Stimulated activated CD4-positive, alpha-beta T cell treated with anti-CD3 and anti-CD28 coated beads, Interleukin-1b, Interleukin-23, amount 100 ng/mL, for 48 hours (primary cell): ENCODE results near the gene TNS2.

Experiments used
- DNase-seq: peaks from one replicate; pipeline ENCODE4 v3.0.0-alpha.2; 2020

The TNS2 gene

DNA sequence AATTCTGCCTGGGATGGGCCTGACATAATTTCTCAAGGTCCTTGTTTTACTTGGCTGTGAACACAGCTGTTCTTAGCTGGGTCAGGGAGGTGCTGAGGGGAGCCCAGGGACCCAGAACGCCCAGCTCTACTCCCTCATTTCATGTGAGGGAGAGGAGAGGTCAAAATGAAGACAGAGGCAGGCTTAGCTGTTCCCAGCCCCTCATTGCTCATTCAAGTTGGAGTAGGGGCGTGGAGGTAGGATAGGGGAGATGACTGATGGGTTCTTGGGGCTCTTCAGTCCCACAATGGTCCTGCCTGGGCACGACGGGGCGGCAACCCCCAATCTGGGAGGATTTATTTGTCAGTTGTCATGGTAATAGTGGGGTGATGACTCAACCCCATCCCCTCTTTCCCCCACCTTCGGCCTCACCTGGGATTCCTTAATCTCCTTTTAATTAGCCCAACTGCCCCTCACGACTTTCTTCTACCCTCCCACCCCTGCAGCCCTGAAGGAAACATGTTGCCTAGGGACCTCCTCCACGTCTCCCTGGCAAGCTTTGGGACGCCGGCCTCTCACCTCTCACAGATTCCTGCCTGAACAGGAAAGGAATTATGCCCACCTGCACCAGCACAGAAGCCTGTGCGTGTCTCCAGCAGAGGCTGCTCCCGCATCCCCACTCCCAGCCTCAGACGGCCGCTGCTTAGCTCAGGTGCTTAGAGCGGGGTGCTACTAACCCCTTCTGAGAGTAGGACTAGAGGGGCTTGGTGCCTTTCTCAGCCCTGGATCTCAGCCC lies 19.1 kb downstream of the TNS2 start:
- DNase-seq: no peak

DNA sequence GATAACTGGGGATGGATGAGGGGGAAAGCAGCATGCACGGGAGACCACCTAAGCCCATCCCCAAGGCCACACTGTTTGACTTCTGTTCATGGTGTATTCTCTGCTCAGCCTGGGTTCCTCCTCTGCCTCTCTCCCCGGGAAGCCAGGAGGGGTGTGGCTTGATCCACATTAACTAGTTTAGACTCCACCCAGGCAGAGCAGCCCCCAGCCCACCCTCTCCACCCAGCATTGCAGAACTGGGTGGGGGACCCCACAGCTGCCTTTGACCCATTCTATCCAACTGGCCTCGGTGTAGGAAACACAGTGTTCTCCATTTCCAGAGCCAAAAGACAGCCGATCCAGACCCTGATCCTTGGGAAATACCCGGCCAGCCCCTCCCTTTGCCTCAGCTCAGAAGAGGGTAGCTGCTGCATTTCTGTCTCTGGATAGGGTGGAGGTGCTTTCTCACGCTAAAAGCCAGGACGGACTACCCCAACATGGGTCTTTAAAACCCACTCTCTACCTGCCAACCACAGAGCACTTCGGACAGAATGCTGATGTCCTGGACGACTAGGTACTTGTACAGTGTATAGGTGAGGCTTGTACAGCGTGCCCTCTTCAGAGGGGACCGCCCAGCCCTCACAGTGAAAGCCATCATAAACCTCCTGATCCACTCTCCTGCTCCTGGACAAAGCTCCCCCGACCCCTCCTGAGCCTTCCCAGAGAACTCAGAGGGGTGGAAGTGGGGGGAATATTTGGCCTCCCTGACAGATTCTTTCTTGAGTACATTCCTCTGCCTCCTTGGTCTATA lies 20.0 kb downstream of the TNS2 start:
- no peak for DNase-seq

DNA sequence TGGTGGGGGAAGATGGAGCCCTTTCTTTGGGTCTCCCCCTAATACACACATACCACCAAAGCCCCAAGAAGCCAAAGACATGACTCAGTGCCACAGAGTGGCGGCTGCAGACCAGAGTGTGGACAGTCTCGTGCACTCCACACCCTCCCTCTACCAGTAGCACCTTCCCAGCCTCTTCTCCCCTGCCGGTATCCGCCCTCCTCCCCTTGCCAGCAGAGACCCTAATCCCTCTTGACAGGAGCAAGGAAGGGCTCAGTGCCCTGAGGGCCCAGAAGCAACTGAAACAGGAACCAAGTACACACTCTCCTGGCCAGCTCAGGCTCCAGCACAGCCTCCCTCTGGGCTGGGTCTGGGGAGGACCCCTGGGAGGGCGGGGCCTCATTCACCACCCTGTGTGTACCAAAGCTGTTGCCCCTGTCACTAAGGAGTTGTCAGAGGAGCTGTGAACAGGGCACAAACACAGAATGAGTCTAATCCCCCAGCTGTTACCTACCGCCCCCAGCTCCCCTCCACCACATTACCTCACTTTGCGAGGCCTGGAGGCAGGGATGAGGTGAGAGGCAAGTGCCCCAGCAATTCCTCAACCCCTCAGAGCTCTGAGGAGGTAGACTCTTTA lies 21.1 kb downstream of the TNS2 start:
- no peak for DNase-seq

- DNase-seq: no peak
Observed at GRCh38 chr12:53071591-53072551, 22.0 kb downstream of the TNS2 start.

DNA sequence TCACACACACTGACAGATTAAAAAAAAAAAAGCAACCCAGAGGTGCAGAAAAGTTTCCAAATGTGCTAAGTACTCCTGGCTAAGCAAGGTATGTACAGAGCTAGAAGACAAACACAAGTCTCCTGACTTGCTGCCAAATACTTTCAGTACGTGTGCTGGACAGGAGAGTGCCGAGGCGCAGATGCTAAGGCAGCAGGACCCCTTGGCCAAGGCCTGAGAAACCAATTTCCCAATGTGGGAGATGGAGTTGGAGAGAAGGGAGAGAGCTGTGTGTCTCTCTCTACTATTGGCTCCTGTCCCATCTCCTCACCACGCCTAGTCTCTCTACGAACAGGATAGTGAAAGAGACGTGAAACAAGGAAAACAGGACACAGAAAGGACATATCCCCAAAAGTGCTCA lies 24.0 kb downstream of the TNS2 start:
- DNase-seq: no peak

DNA sequence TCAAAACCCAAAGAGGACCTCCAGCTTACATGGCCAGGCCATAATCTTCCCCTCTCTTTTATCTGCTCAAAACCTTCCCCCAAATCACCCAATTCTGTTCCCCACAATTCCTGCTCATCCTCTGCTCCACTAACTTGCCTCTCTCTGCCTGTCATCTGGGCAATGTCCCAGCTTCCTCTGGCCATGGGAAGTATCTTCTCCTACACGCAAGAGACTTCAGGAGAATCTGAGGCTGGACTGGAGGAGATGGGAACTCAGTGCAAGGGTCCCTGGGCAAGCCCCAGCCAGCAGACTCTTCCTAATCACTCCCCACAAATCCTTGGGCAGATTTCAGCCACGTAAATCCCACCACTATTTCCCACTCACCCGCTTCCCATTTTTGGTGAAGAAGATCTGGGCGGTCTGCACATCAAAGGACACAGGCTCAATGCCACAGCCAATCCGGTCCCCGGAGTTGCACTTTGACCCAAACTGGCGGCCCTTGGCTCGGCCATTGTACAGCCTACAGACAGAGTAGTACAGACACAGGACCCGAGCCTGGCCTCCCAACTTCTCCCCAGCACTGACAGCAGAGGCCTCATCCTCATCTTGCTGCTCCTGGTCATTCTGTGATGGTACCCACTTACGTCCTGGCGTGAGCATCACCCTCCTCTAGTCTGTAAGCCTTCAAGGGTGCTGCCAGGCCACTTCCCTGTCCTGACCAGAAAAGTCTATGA lies 24.6 kb downstream of the TNS2 start:
- no peak for DNase-seq

DNA sequence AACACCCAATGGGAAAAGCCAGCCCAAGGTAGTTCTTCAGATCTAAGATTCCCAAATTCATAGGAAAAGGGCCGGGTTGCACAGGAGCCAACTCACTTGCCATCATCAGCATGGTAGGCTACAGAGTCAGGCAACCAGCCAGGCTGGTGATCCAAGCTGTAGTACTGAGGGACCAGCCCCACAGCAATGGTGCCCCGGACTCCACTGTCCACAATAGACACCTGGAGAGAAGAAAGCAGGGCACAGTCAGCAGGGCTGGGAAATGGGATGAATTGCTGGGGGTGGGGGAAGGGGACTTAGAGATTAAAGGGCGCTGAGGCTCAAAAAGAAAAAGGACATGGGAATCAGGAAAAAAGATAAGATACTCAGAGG lies 25.1 kb downstream of the TNS2 start:
- DNase-seq: no peak

DNA sequence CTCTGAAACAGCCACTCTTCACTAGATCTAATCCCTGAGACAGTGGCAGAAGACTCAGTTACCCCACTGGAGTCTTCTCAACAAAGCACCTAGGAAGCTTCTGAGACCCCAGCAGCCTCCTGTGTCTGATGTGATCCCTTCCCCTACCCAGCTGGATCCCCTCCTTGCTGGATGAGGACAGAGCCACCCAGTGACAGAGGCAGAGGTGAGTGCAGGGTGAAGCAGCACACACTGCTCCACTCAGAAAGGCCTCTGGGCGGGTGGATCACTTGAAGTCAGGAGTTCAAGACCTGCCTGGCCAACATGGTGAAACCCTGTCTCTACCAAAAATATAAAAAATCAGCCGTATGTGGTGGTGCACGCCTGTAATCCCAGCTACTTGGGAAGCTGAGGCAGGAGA lies 26.6 kb downstream of the TNS2 start:
- DNase-seq: no peak

- DNase-seq: no peak
Observed at GRCh38 chr12:53077030-53077429, 27.2 kb downstream of the TNS2 start.

GRCh38 chr12:53078425-53079225 lies 28.8 kb downstream of the TNS2 start:
- DNase-seq: peak; percentile 45

DNA sequence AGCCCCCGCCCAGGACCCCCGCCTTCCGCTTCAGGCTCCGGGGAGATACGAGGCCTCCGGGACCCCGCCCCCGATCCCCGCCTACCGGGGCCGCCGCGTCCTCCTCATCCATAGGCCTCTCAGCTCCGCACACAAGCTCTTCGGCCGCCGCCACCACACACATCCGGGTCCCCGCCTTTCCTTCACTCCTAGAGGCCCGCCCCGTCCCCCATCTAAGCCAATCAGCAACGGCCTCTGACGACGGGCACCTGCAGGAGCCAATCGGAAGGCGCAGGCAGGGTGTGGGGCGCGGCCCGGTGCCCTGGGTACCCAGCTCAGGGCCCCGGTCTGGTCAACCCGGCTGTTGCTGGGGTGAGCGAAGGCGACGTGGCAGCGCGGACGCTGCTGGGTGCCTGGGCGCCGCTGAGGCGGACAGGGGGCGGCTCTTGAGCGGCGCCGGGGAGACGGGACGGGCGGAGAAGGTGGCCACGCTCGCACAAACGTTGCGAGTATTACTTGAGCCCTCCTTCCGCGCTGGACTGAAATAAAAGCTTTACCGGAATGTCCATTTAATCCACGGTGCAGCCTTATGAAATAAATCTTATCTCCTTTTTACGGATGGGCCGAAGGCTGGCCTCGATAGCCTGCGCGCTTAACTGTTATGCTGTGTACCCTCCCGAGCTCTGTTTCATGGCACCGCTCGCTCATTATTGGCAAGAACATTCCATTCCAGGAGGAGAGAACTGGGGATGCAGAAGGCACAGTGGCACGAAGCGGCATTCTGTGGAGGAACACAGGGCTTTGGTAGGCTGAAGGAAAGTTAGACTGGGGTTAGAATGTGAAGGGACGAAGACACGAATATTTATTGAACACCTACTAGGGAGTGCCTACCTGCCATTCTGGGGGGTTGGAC lies 29.6 kb downstream of the TNS2 start, which contains the start of gene SPRYD3:
SPRYD3 (minus strand) TSS at position 165 of the 892 bp plus-strand sequence; CDS start at position 108, 57 bp downstream.
- DNase-seq: peak; percentile 97

- DNase-seq: no peak
Observed at GRCh38 chr12:53082637-53083175, 32.8 kb downstream of the TNS2 start.

DNA sequence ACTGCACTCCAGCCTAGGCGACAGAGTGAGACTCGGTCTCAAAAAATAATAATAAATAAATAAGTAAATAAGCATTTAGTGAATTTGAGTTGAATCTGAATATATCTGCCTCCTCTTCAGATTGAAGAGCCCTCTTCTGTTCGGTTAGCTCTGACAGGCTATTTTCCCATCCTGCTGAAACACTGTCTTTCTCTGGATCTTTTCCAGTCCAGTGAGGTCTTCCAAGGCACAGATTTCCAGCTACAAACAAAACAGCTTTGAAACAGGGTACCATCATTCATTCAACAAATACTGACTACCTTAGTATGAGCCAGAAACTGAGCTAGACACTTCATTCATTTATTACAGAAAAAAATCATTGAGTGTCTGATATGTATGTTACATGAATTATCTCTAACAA lies 36.5 kb downstream of the TNS2 start:
- DNase-seq: no peak

DNA sequence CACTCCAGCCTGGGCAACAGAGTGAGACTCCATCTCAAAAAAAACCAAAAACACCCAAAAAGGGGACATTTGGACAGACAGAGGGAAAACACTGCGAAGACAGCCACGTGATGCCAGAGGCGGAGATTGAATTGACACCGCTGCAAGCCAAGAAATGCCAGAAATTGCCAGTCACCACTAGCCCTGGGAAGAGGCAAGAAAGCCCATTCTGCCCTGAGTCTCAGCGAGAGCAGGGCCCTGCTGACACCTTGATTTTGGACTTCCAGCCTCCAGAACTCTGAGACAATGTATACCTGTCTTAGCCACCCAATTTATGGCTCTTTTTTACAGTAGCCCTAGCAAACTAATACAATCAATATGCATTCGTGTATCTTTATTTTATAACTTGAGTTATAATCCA lies 40.2 kb downstream of the TNS2 start:
- no peak for DNase-seq

GRCh38 chr12:53090554-53090953 lies 40.7 kb downstream of the TNS2 start:
- no peak for DNase-seq

DNA sequence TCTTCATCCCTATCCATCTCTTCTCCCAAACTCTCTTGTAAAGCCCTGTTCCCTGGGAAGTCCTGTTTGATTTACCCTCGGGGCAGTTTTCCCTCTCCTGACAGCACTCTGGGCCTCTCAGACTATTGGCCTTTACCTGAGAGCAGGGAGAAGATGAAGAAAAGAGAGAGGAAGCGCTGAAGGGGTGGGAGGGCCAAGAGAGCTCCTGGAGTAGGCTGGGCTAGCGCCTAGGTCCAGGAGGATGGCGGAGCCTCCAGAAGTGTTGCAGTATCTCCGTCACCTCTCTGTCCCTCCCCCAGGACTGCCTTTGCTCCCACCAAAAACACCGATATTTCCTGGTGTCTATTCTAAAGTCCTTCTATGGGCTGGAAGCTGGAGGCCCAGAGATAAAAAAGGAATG lies 41.9 kb downstream of the TNS2 start:
- no peak for DNase-seq

DNA sequence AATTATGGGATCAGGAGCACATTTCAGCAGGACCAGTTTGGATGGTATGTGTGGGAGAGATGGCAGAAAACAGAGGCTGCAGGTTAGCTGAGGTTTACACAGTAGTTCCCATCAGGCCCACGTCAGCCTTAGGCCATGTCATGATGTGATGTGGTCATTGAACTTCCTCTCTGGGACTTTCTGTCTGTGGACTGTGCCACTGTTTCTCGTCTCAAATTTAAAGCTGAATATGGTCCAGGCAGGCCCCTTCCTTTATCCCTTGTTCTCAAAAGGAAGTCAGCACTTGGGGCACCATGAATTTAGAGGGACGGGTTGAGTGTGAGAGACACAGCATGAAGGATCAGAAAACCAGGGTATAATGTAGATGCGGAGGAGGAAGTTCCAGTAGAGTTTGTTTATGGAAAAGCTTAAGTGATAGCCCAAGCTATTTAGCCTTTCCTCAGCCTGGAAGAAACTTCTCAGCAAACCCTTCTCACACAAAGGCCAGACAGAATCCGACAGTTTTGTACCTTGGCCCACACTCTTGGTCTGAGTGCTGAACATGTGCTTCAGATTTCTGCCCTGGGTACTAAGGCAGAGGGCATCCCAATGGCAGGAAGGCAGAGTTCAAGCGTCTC lies 44.0 kb downstream of the TNS2 start:
- no peak for DNase-seq

GRCh38 chr12:53094394-53094787 lies 44.5 kb downstream of the TNS2 start:
- no peak for DNase-seq
